K562 (cell line): ENCODE data around the gene VPS4A. TPM values are rescaled to one million over a fixed set of nuclear protein-coding genes. Genes with fewer than 3 reads are reported as not detected.

Source experiments
- BRD9 ChIP-seq: fragments of 450-650 bp; IDR thresholded peaks from 2 replicates; pipeline ENCODE4 v1.6.1; 2018; ENCODE audit warnings: low read depth; ENCODE audit not compliant: partially characterized antibody
- CHD4 ChIP-seq: fragments of 200-600 bp; sonication (generic); IDR thresholded peaks from 3 replicates; pipeline ENCODE4 v1.6.1; 2012; ENCODE audit warnings: low read depth, mild to moderate bottlenecking, mixed read lengths, low read length, inconsistent platforms; ENCODE audit not compliant: insufficient read depth, insufficient replicate concordance, poor library complexity, severe bottlenecking
- CREM ChIP-seq: IDR thresholded peaks from 2 replicates; pipeline ENCODE4 v1.6.1; 2014; ENCODE audit warnings: antibody characterized with exemption, low read depth
- FOSL1 ChIP-seq: fragments of 200-800 bp; sonication (Bioruptor generic); conservative IDR thresholded peaks from 2 replicates; pipeline ENCODE4 v1.6.1; 2016; ENCODE audit warnings: missing genetic modification characterization, missing compliant biosample characterization
- KLF10 ChIP-seq: fragments of 250-450 bp; sonication (Bioruptor Pico); IDR thresholded peaks from 2 replicates; pipeline ENCODE4 v1.6.1; 2021; ENCODE audit warnings: matching md5 sums
- SRSF7 ChIP-seq: fragments of 200-400 bp; formaldehyde crosslinking; optimal IDR thresholded peaks from 2 replicates; pipeline ENCODE3; 2017; ENCODE audit warnings: mild to moderate bottlenecking, low read depth, low read length
- ZNF41 ChIP-seq: fragments of 250-450 bp; sonication (Bioruptor Pico); conservative IDR thresholded peaks from 2 replicates; pipeline ENCODE4 v1.4.0; 2020; ENCODE audit warnings: mild to moderate bottlenecking
- ZNF445 ChIP-seq: fragments of 250-450 bp; sonication (Bioruptor Pico); IDR thresholded peaks from 2 replicates; pipeline ENCODE4 v1.4.0; 2020; ENCODE audit warnings: low read depth, mild to moderate bottlenecking, moderate library complexity
- polyA plus RNA-seq, 8 experiments: library from polyadenylated mRNA; depleted of rRNA in 4 of 8; stranded (reverse) in 5 of 8; unstranded in 3 of 8; fragments of >200 nt; fragmentation: Nextera tagmentation in 2 of 8; fragmentation: Illumina TruSeq in 1 of 8; extraction: Ambion mirVana in 2 of 8; extraction: Trizol in 1 of 8; gene quantifications; 2 replicates each; pipeline versions ENCODE4 v1.2.1 to v1.2.3, GENCODE V29; 2011 to 2014; ENCODE audit warnings: inconsistent platforms in 1 of 8, missing spikeins in 1 of 8
- total RNA-seq, 7 experiments: library from RNA; depleted of rRNA in 6 of 7; stranded (reverse); fragments of >200 nt in 6 of 7; fragmentation: Illumina TruSeq in 2 of 7; extraction: Trizol in 2 of 7; gene quantifications; 2 replicates each; pipeline versions ENCODE4 v1.2.1 to v1.2.3, GENCODE V29; 2011 to 2021; ENCODE audit warnings: low replicate concordance in 1 of 7
- TF ChIP-seq, protein P1 (sequence below): fragments of 450-650 bp; IDR thresholded peaks from 2 replicates; pipeline ENCODE4 v1.6.1; 2017; ENCODE audit warnings: antibody characterized with exemption
- TF ChIP-seq, protein P2 (sequence below): IDR thresholded peaks from 2 replicates; pipeline ENCODE4 v1.6.1; 2011; ENCODE audit warnings: borderline replicate concordance, low read depth, mild to moderate bottlenecking, moderate library complexity, low read length; ENCODE audit not compliant: insufficient read depth, poor library complexity, severe bottlenecking
- TF ChIP-seq, protein P3 (sequence below), 2 experiments: fragments of 450-650 bp; IDR thresholded peaks; 2 replicates each; pipeline ENCODE4 v1.6.1; 2016; ENCODE audit warnings: mild to moderate bottlenecking in 2 of 2, borderline replicate concordance in 1 of 2, low read depth in 1 of 2, moderate library complexity in 1 of 2

VPS4A gene
- total and polyA plus RNA-seq, 9 of the 15 experiments (the other 6 are each of a cell fraction or from before 2014, with no cell fraction given) = 7.6 to 45.4 (median 29.9) TPM

GRCh38 chr16:69339289-69340094 is 28.3 kb downstream of the VPS4A start, which contains the start of the genes COG8 and NIP7 (continued):
- TF ChIP-seq BRD9 (peak; percentile 18), ZNF445 (no peak), SRSF7 (no peak), ZNF41 (no peak), KLF10 (CRISPR knock-in tag) (no peak), CREM (peak; percentile 97), FOSL1 (tag) (peak; percentile 54), CHD4 (no peak)
- TF ChIP-seq, protein P1, sequence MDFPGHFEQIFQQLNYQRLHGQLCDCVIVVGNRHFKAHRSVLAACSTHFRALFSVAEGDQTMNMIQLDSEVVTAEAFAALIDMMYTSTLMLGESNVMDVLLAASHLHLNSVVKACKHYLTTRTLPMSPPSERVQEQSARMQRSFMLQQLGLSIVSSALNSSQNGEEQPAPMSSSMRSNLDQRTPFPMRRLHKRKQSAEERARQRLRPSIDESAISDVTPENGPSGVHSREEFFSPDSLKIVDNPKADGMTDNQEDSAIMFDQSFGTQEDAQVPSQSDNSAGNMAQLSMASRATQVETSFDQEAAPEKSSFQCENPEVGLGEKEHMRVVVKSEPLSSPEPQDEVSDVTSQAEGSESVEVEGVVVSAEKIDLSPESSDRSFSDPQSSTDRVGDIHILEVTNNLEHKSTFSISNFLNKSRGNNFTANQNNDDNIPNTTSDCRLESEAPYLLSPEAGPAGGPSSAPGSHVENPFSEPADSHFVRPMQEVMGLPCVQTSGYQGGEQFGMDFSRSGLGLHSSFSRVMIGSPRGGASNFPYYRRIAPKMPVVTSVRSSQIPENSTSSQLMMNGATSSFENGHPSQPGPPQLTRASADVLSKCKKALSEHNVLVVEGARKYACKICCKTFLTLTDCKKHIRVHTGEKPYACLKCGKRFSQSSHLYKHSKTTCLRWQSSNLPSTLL = peak; percentile 88
- TF ChIP-seq, protein P2, sequence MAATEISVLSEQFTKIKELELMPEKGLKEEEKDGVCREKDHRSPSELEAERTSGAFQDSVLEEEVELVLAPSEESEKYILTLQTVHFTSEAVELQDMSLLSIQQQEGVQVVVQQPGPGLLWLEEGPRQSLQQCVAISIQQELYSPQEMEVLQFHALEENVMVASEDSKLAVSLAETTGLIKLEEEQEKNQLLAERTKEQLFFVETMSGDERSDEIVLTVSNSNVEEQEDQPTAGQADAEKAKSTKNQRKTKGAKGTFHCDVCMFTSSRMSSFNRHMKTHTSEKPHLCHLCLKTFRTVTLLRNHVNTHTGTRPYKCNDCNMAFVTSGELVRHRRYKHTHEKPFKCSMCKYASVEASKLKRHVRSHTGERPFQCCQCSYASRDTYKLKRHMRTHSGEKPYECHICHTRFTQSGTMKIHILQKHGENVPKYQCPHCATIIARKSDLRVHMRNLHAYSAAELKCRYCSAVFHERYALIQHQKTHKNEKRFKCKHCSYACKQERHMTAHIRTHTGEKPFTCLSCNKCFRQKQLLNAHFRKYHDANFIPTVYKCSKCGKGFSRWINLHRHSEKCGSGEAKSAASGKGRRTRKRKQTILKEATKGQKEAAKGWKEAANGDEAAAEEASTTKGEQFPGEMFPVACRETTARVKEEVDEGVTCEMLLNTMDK = peak; percentile 98
- TF ChIP-seq, protein P3, sequence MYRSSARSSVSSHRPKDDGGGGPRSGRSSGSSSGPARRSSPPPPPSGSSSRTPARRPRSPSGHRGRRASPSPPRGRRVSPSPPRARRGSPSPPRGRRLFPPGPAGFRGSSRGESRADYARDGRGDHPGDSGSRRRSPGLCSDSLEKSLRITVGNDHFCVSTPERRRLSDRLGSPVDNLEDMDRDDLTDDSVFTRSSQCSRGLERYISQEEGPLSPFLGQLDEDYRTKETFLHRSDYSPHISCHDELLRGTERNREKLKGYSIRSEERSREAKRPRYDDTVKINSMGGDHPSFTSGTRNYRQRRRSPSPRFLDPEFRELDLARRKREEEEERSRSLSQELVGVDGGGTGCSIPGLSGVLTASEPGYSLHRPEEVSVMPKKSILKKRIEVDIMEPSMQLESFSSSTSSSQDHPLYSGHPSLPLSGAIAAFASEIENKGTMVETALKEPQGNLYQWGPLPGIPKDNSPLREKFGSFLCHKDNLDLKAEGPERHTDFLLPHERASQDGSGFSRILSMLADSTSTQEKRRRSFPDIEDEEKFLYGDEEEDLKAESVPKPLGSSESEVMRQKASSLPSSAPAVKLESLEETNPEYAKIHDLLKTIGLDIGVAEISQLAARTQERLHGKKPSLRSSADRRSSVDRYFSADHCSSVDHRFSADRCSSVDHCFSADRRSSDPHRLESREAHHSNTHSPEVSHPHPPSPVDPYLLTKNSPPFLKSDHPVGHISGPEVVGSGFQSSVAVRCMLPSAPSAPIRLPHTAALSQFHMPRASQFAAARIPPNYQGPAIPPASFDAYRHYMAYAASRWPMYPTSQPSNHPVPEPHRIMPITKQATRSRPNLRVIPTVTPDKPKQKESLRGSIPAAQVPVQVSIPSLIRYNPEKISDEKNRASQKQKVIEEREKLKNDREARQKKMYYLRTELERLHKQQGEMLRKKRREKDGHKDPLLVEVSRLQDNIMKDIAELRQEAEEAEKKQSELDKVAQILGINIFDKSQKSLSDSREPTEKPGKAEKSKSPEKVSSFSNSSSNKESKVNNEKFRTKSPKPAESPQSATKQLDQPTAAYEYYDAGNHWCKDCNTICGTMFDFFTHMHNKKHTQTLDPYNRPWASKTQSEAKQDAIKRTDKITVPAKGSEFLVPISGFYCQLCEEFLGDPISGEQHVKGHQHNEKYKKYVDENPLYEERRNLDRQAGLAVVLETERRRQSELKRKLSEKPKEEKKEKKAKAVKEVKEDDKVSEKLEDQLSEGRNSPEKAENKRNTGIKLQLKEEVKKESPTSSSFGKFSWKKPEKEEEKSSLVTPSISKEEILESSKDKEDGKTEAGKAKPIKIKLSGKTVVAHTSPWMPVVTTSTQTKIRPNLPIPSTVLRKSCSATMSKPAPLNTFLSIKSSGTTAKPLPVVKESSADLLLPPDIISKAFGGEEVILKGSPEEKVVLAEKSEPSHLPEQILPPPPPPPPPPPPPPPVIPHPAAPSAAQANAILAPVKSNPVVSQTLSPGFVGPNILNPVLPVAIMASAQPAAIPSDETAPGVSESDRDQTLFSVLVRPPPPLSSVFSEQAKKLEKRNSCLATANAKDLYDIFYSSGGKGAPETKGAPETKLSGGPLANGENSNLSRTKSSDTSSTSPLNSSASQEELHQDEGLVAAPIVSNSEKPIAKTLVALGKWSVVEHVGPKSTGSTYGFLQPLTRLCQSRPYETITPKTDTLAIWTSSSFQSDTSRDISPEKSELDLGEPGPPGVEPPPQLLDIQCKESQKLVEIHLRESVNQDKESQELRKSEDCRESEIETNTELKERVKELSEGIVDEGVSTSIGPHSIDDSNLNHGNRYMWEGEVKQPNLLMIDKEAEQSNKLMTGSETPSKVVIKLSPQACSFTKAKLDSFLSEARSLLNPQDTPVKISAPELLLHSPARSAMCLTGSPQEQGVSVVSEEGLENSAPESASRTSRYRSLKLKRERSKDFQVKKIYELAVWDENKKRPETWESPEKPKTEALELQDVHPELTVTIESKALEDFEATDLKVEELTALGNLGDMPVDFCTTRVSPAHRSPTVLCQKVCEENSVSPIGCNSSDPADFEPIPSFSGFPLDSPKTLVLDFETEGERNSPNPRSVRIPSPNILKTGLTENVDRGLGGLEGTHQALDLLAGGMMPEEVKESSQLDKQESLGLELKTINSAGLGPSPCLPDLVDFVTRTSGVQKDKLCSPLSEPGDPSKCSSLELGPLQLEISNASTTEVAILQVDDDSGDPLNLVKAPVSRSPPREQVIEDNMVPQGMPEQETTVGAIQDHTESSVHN (IDR thresholded peaks at IDR 0.05; ENCODE audit: borderline replicate concordance in 1 of 2, low read depth in 1 of 2) = 0 out of 4 replicates have a peak, but pooled peaks of 1 of the 2 experiments have one; percentile 34
